AG20443 (cell line): ENCODE data around the gene CADPS2.

Experiments used
- DNase-seq: peaks from one replicate; pipeline ENCODE4 v3.0.0; 2012; ENCODE audit warnings: low spot score, mixed read lengths

CADPS2 gene

DNA sequence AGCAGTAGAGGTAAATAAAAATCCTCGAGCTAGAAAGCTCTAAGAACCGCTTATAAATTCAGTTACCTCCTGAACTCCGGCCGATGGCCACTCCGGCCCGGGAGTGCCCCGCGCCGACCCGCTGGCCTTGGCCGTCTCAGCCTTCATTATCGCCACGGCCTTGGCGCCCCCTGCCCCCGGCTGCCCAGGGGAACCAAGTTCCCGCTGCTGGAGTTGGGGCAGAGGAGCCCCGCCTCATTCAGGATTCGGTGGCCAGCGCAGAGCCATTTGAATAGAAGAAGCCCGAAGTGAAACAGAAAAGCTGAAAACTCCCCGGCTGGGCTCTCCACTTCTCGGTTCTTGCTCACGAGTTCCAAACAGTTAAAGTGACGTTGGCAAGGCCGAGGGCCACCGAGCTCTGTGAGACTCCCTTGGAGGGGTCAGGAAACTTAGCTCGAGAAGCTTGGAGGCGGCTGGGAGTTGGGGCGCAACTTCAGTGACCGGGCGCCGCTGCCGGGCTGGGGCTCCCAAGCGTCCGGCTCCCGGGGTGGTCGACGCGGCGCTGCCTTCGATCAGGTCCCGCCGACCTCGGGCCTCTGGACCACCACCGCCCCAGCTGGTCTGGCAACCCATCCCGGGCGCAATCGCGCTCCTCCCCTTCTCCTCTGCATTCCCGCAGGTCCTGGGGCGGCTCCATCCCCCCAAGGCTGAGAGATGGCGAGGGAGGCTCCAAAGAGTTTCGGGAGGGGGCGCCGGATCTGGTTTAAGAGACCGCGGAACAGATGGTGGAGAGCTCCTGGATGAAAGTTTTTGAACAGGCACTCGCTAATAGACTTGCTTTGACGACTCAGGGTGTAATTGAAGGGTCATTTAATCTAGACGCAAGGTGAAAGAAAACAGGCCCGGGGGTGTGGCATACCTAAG lies 575.9 kb downstream of the CADPS2 start:
- DNase-seq = peak; percentile 32

DNA sequence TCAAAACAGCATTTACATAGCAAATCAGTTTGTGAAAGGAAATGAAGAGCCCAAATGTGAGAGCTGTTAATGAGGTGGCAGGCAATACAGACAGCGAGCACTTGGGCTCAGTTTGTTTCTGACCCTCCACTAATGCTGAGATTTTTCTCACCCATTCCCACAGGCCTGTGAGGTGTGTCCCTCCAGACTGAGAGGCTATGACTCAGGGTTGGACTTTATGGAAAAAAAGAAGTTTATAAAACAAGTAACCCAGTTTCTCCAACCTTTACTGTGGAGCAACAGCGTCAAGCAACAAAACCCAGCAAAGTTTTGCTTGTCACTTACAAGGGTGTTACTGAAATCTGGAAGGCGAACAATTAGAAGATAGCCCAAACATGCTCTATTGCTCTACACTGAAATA lies 576.8 kb downstream of the CADPS2 start:
- no peak for DNase-seq

DNA sequence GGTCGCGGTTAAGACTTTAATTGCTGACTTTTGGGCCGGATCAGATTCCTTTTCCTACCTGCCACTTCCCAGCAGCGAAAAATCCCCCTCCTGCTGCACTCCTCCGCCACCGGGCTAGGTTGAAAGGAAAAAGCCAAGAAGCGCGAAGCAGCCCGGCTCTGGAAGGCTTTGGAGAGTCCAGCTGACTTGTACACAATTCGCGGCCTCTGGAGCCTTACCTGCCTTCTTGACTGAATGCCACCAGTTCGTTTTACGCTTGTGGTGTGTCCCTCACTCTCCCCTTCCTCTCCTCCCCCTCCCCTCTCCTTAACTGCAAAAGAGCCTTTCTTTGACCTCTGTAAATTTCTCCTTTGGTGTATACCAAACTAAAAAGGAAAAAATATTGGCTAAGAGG lies 579.0 kb downstream of the CADPS2 start:
- DNase-seq = no peak

DNA sequence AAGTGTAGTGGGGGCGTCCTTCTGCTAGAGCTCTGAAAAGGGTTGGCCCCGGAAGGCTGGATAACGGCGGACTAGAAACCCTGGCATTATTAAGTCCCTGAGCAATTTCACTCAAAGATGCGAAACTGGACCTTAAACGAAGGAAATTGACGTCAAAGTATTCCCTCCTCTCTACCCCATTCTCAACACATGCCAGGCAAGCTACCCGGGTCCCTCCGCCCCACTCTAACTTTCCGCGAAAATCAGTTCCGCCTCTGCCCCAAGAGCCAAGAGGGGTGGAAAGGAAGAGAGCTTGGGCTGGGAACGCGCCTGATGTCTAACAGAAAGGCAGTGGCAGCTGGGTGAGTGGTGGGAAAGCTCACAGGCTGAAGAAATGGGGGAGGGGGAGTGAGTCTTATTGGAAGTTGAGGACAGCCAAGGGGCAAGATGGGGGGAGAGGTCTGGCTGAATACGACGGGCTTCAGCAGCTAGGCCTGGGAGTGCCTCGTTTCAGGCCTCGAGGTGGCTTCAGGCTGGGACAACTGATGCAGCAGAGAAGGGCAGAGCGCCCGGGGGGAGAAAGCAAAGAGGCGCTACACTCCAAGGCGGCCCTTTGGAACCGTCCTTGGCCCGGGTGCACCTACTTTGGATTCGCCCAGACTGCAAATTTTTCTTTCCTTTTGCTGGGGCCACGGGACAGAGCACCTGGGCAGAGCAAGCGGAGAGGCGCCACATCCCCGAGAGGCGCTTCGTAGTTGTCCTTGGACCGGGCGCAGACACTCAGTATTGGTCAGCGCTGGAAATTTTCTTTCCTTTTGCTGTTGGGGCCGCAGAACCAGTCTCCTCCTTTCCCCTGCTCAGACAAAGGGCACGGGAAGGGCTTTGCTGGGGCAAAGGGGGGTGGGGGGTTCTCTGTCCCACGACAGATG lies 579.7 kb downstream of the CADPS2 start:
- DNase-seq = no peak

DNA sequence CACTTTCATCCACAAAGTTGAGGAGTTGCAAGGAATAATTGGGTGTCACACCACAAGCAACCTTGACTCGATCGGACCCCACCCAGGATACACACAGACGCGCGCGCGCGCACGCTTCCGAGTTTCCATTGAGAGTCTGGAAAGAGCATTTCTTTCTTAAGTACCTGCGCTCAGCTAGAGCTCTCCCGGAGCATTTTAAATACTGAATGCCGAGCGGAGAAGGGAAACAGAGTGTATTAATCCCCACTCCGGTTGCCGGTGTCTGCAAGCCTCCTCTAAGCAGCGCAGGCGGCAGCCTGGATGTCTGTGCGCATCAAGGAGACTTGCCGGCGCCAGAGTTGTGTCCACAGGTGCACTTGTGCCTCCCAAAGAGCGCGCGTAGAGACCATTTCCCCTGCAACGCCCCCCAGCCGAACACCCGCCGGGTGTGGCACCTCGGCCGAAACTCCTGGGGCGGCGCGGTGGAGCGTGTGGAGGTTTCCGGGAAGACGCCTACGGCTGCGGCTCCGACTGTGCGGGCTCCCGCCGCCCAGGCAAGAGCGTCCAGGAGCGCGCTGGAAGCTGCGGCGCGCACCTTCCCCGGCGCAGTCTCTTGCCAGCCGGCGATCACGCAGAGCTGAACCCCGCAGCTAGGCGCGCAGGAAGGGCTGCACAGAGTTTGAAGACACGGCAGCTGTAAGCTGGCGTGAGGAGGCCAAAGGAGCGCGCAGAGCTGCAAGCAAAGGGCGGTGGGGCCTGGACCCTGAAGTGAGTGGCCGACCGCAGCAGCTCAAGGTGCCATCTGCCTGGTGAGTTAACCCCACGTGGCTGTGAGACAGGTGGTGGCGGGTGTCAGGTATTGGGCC lies 580.6 kb downstream of the CADPS2 start:
- peak; percentile 17 for DNase-seq

DNA sequence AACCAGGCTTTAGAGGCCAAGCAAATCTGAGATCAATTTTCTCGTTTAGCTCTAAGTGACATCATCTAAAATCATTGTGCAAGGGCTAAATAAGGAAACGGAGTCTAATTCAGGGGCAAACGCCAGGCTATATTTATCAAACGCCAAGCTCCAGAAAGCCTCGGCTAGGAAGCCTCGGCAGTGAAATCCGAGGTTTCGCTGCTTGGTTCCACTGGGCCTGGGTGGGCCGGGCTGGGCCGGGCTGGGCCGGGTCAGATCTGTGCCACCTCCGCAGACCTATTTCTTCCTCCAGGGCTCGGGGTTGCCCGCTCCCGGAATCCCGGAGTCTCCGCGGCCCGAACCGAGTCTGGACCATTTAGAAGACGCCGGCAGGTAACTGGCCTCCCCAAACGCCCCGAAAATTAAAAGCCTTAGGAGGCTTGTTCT lies 581.3 kb downstream of the CADPS2 start:
- DNase-seq = peak; percentile 31

DNA sequence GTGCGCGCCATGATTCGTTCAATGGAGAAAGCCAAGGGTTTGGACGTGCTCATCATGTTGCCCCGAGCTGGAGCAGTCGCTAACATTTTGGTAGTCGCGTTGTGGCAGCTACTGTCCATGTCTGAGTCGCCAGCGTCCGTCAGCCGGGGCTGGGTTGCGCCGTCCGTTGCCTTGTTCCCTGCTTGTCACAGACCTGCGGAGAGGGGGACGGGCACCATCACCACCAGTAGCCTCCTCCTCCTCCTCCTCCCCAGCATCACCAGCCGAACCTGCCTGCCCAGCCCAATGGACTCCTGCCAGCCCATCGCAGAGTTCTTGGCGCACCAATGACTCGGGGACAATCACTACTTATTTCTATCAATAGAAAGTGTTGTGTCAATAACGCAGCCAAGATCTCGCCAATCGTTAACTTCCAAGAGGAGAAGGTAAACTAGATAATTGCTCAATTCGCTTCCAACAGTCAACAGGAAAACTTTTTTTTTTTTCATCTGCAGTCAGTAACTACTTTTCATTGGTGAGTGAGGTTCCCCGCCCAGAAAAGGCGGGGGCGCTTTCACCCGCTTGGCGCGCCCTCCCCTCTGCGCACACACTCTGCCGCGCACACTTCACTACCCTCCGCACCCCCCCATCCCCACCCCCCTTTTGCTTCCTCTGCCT lies 581.8 kb downstream of the CADPS2 start, which contains the start of gene FEZF1:
FEZF1 (minus strand) TSS at position 432 of the 657 bp plus-strand sequence; CDS start at position 119, 313 bp downstream.
- no peak for DNase-seq

DNA sequence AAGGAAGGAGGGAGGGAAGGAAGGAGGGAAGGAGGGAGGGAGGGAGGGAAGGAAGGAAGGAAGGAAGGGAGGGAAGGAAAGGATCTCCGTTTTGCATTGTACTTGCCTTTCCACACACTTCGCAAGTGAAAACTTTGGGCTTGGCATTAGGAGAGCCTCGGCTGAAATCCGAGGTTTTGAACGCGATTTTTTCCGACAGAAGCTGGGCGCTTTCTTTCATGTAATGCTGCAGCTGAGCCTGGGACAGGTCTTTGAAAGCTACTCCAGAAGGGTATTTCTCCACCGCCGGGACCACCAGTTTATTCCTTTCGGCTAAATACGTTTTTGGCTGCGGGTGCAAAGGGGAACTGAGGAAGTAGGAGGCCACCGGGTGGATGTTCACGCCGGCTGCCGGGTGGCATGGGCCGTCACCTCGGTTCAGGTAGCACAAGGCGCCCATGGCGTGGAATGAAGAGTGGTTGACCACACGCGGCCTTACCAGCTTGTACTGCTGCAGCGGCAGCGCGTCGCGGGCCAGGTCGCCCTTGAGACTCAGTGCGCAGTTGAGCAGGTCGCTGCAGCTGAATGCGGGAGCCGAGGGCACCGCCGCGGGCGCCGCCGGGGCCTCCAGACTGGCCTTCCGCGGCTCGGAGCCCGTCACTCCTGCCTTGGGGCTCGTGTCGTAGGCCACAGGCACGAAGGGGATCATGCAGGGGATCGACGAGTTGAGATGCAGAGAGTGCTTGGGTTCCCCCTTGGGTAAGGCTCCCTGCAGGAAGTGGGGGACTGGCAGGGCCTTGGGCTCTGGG lies 582.5 kb downstream of the CADPS2 start:
- DNase-seq = peak; percentile 13

DNA sequence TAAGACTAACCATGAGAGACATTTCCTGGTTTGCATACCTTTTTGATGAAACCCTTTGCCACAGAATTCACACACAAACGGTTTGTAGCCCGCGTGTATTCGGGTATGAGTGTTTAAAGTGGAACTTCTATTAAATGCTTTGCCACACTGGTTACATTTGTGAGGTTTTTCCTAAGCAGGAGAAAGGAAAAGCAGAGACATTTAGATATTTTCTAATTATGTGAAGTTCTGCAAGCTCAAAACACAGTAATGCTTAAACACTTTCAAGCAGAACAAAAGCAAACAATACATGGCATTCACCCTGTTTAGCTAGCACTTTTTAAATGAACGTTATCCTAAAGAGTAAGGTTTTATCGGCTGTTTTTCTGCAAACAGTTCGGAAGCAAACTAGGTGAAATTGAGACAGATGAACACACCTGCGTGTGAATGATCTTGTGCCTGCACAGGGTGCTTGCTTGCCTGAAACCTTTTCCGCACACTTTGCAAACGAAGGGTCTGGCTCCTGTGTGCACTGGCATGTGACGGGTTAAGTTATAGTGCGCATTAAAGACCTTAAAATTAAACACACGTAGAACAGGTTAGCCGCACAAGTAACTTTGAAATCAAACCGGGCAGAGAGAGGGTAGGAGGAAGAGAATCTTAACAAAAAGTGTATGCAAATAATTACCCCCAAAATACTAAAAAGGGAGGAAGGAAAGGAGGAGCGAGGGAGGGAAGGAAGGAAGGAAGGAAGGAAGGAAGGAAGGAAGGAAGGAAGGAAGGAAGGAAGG lies 583.3 kb downstream of the CADPS2 start:
- DNase-seq = no peak

DNA sequence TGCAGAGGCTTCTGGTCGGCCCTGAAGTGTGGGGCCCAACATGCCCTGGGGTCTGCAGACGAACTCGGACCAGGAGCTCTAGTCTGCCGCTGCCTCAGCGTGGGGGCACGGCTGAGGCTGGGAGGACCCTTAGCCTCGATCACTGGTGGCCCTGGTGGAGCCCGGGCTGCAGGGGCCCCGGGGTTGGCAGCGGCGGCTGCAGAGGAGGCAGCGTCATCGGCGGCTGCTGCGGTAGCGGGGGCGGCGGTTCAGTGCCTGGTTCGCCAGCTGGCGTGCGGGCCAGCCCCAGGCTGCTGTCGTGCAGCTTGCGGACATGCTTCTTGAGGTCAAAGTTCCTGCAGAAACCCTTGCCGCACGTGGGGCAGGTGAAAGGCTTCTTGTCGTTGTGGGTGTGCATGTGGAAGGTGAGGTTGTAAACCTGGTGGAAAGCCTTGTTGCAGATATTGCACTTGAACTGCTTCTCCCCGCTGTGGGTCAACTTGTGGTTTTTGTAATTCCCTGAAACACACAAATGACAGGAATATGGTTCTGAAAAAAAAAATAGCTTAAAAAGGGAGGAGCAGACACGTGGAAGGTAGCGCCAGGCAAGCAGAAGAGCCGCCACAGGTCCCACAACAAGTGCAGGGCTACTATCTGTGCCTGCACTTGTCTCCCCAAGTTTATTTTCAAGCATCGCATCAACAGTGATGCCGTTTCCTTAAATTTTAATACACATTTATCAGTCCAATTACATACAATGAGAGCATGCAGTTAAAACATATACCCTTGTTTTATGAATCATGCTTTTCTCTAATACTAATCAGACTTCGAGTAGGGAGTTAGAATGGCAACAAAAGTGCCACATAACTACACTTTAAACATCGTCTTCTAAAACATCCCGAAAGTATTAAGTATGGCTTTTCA lies 584.2 kb downstream of the CADPS2 start:
- DNase-seq = no peak

DNA sequence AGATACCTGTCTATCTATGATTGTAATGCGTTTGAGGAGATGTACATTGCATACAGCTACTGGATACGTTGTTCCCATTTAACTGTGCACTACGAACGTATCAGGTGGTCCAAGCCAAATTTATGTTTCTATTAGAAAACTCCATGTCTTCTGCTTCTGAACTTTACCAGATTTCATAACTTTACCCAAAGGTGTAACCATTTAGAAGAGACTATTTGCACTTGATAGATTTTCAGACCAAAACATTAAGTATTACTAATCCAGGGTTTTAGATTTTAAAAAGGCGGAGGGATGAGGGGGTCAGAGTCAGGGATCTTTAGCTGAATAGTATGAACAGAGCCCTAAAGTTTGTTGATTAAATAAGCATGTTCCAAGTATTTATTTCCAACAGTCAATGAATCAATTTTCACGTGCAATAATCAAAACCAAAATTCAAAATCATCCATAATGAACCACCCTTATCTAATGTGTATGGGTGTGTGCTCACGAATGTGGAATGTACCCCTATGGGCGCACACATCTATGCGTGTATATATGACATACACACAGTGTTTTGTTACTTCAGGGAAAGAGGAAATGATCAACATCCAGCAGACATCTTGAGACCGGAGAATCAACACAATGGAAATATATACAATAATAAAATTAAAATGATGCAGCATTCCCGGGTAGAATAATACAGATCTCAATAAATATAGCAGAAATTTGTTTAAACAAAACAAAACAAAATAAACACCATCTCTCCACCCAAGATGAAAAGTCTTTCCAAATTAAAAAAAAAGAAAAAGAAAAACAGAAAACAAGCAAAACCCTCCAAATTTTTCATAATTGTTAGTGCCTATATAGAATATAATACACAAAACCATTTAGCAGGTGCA lies 585.1 kb downstream of the CADPS2 start:
- no peak for DNase-seq

DNA sequence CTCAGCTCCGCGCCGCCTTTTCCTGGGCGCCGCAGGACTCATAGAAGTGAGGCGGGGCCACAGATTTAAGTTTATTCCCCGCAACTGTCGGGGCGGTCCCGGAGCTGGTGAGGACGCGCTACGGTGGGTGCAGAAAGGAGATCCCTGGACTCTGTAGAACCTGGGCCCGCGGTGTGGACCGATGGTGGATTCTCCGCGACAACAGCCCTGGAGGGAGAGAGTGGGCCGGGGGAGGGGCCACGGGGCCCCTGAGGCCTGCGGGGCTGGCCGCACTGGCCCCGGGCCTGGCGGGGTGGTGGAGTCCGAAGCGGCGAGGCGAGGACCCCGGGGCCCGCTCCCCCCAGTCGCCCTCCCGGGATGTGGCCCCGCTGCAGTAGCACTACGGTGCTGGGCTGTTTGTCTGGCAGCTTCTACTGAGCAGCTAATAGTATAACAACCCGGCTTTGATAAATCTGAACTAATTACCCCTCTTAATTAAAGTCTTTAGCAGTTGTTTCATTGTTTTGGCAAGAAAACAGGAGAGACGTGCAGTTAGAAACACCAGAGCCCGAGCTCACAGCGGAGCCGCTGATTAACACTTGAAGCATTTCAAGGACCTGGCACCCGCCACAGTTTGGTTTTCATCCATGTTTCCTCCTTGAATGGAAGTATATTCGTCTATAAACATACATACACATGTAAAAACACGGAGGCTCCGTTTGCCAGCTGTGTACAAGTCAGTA lies 585.9 kb downstream of the CADPS2 start:
- DNase-seq = no peak

DNA sequence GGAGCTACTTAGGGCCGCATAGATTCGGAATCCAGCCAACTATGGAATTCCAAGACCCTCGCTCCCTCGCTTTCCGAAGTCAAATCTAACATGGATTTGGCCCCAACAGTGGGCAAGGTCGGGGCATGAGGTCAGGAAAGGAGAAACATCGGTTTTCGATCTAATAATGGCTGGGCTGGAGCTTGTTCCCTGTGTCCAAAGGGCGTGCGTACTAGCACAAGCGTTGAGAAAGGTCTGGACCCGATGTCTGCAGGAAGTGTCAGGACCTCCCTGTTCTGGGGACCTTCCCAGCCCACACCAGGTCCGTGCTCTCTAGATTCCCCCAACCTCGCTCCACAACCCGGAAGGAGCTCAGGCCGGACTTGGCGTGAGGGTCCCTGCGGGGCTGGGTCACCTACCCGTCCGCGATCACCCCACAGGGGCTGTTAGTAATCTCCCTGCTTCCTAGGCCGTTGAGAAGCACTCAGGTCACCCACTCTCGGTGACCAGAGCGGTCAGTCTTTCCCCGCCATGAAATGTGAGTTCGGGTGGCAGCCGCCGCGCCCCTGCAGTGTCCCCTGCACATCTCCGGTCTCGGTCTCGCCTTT lies 586.5 kb downstream of the CADPS2 start:
- no peak for DNase-seq

DNA sequence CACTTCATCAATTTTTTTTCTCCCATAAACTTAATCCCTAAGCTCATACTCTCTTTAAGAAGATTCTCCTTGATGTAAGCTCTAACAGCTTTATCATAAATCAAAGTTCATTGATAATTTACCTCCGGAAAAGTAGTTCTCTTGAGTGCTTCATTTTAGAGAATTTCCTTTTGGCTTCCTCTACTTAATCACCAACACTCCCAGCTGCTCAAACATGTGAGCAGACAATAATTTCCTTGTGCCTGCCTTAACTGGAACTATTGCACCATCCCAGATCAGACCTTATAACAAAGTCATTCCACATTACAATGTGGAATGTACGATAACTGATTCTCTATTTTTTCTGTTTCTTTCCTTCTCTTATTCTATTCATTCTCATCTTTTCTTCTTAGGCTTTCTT lies 587.6 kb downstream of the CADPS2 start:
- DNase-seq = no peak

DNA sequence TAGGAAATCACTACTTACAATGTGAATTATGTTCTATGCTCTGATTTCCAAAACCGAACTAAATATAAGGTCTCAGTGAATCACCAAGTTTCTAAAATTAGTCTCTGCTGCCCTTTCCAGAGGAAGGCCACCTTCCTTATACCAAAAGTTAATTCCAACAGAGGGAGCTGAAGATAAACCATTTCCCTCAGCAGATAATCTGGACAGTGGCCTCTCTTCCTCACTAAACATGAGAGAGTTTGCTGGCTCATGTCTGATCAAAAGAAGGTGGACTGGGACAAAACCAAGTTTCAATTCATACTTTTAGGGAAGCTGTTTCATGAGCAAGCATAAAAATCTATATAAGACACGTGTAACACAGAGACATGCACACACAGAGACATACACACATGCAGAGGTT lies 588.1 kb downstream of the CADPS2 start:
- DNase-seq = no peak

DNA sequence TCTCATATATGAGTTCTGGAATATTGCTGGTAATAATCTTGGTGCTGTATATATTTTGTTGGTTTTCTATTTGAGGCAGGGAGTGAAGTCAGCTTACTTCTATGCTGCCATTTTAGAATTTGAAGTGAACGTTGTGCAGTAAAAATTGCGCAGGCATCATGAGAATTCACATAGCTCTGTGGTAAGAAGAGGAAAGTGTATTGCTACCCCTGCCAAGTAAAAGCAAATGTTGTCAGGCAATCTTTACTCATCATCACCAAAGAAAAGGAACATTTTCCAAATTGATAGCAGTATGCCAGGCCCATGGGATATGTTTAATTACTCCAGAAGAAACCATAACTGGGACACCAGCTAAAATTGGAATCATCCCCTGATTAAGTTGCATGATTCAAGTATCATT lies 595.1 kb downstream of the CADPS2 start:
- DNase-seq = no peak

DNA sequence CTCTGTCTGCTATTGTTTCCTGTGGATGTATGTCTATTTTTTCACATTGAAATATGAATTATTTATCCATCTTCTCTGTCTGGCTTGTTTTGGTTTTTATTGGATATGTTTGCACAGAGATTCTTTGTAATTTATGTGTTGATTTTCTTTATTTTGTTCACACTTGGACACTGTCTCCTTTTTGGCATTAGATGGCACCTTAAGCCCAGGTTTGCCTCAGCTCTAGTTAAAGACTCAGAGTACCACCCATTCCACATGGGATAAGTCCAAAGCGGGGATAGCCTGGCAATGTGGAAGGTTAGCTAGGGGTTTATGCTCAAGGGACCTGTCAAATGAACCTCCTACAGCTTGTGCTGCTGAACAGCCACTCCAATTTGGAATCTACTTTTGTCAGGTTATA lies 595.8 kb downstream of the CADPS2 start:
- no peak for DNase-seq
